Lower lobe of right lung (tissue), 2 donors: Measurements from ENCODE around the gene DOCK8. TPM values are rescaled to one million over a fixed set of nuclear protein-coding genes. Genes with fewer than 3 reads are reported as not detected.
"Not testable (repeated sequence)": the region's sequence is repeated elsewhere in the genome, so short reads cannot be mapped to it uniquely, and the experiment has no call there.

Source experiments
- ATAC-seq, 2 donors: fragments of 200-7000 bp; cut with Tn5 transposase; one replicate each; pipeline ENCODE4 v1.9.1; 2020 to 2022; ENCODE audit warnings: mild to moderate bottlenecking in 2 of 2, moderate library complexity in 2 of 2
- DNase-seq: peaks from one replicate; pipeline ENCODE4 v3.0.0-alpha.2; 2020
- H3K27ac ChIP-seq: fragments of 200-600 bp; one replicate; pipeline ENCODE4 v1.8.0; 2022
- H3K27me3 ChIP-seq: fragments of 200-600 bp; one replicate; pipeline ENCODE4 v1.8.0; 2022; ENCODE audit warnings: low read depth
- H3K36me3 ChIP-seq: fragments of 200-600 bp; one replicate; pipeline ENCODE4 v1.8.0; 2022; ENCODE audit warnings: mild to moderate bottlenecking
- H3K4me1 ChIP-seq: fragments of 200-600 bp; one replicate; pipeline ENCODE4 v1.8.0; 2022
- H3K4me3 ChIP-seq: fragments of 200-600 bp; one replicate; pipeline ENCODE4 v1.8.0; 2022; ENCODE audit warnings: mild to moderate bottlenecking
- H3K9me3 ChIP-seq: fragments of 200-600 bp; one replicate; pipeline ENCODE4 v1.8.0; 2022
- intact Hi-C: fragments of 100-400 bp; cut with DNase I; formaldehyde crosslinking; loops from one replicate; pipeline ENCODE4 v1.11.0; 2022
- long read RNA-seq: library from polyadenylated mRNA; unstranded; transcript quantifications from one replicate; pipeline ENCODE4 v2.0.0, GENCODE V29; 2021
- total RNA-seq: library from RNA; stranded (reverse); fragmentation: NEBNext Ultra II Directional; extraction: Animal tissue kit (Norgen Biotek cat#: 25700); gene quantifications from one replicate; pipeline ENCODE4 v1.2.1, GENCODE V29; 2021
- TF ChIP-seq, protein P1 (sequence below): fragments of 200-600 bp; IDR thresholded peaks from one replicate; pipeline ENCODE4 v1.8.0; 2022; ENCODE audit warnings: antibody characterized with exemption, mild to moderate bottlenecking
- donor health status: DM: no; HTN: yes; CAD: no; lungs with severe emphysema.

Gene DOCK8
- total RNA-seq: 112 TPM
- long read RNA-seq, full-length matches to known transcripts: 10 of 121 reads
- long read RNA-seq, partial matches to known transcripts: 57 of 121 reads
- long read RNA-seq, other reads (novel, unspliced or antisense): 54 of 121 reads

DNA sequence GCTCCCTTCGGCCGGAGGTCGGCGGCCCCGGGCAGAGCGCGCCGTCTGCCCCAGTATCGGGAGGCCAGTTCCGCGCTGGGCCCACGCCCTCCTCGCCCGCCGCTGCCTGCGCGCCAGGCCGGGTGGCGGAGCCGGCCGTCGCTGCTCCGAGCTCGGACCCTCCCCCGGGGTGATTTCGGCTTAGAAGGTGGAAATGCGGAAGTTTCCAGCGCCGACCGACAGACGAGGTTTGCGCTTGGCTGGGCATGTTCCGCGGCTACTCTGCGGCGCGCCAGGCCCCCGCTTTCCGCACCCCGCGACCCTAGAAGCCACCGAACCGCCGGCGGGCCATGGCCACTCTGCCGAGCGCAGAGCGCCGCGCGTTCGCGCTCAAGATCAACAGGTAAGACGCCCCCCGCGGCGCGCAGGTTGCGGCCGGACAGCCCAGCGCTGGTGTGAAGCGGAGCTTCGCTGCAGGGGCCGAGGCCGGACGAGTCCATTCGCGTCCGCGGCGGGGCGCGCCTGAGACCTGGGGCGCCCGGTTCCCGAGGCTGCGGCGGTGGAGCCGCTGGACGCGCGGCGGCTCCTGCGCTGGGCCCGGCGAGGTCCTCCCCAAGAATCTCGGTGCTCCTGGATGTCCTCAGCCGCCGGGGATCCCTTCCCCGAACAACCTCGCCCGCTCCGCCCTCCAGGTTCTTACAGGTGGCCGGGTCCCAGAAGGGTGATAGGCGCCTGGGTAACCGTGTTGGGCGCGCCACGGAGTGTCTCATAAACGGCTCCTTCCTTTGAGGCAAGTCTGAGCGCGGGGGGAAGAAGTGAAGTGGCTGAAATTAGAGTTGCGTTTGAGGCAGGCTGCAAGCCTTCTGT is at the start of gene DOCK8:
Gene DOCK8, plus strand, starts transcription at position 218 of the 846 bp plus-strand sequence. Its CDS starts 112 bp downstream, at position 330.
- ATAC-seq (peak; percentile 96), DNase-seq (peak; percentile 92)
- H3K4me1 ChIP-seq: peaks cover 53% of the 10 kb centered on the region
- TF ChIP-seq, protein P1, sequence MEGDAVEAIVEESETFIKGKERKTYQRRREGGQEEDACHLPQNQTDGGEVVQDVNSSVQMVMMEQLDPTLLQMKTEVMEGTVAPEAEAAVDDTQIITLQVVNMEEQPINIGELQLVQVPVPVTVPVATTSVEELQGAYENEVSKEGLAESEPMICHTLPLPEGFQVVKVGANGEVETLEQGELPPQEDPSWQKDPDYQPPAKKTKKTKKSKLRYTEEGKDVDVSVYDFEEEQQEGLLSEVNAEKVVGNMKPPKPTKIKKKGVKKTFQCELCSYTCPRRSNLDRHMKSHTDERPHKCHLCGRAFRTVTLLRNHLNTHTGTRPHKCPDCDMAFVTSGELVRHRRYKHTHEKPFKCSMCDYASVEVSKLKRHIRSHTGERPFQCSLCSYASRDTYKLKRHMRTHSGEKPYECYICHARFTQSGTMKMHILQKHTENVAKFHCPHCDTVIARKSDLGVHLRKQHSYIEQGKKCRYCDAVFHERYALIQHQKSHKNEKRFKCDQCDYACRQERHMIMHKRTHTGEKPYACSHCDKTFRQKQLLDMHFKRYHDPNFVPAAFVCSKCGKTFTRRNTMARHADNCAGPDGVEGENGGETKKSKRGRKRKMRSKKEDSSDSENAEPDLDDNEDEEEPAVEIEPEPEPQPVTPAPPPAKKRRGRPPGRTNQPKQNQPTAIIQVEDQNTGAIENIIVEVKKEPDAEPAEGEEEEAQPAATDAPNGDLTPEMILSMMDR: peak; percentile 60
- H3K27me3 ChIP-seq: no peaks in the 10 kb centered on the region
- H3K9me3 ChIP-seq: no peaks in the 10 kb centered on the region
- peak within 1 kb of the TSS; percentile 65 for H3K4me3 ChIP-seq
- intact Hi-C loops: no loop called here
- H3K27ac ChIP-seq: peak within 1 kb of the TSS; percentile 92
- H3K36me3 ChIP-seq: no peaks in the 10 kb centered on the region

DNA sequence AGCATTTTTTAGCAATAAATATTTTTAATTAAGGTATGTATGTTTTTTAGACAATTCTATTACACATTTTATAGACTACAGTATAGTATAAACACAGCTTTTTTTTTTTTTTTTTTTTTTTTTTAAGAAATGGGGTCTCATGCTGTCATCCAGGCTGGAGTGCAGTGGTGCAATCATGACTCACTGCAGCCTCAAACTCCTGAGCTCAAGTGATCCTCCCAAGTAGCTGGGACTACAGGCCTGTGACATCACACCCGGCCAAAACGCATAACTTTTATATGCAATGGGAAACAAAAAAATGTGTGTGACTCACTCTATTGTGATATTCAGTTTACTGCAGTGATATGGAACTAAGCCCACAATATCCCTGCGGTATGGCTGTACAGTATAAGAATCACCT is 44.9 kb upstream of the DOCK8 start:
- H3K27me3 ChIP-seq, intact Hi-C loops, ATAC-seq: not testable (repeated sequence)

DNA sequence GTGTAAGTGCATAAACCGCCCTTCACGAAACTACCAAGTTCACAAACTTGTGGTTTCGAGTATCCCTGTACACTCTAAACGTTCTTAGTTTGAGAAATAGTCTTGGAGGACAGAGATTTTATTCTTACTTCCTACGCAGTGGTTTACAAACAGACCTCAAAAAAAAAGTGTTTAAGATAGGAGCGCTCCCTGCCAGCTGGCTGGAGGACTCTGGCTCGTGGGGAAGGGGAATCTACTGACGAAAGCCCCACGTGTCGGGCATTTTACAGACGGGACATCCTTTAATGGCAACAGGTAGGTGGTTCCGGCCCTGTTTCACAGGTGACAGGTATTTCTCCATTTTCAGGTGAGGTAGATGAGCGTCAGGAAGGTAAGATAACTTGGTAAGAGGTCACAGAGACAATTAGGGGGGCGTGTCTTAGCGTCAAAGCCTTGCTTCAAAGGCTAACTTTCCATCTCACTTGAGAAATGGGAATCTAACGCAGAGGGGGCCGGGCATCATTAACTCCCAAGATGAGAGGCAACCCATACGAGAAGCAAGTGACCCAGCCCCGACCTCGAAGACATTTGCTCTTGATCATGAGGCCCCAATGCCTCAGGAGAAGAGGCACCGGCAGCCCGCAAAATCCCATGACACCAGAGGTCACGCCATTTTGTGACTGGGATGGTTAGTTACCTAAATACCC is 36.4 kb upstream of the DOCK8 start:
- DNase-seq, H3K27ac ChIP-seq, intact Hi-C loops, H3K36me3 ChIP-seq, H3K9me3 ChIP-seq, H3K27me3 ChIP-seq, ATAC-seq, H3K4me1 ChIP-seq: not testable (repeated sequence)
- H3K4me3 ChIP-seq: peak overlapping the region; percentile 28

More for the DNA sequence above, 44.9 kb upstream of the DOCK8 start:
- H3K27ac ChIP-seq, H3K9me3 ChIP-seq, H3K4me1 ChIP-seq, H3K36me3 ChIP-seq, H3K4me3 ChIP-seq, DNase-seq: not testable (repeated sequence)

DNA sequence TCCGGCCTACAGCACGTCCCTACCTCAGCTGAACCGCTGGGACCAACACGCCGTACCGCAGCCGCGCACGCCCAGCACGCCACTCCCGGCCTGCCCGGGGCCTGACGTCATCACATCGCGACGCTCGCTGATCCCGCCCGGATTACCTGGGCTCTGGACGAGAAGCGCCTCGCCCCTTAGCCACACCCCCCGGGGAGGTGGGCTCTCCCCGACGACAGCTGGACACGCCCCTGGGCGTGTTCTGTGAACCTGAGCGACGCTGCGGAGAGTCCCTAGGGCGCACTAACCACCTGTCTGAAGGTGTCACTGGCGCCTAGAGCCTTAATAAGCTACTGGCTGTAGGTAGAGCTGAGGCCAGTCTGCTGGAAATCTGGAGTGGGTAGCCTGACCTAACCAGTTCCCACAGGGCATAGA is 35.7 kb upstream of the DOCK8 start, which contains the start of gene ZNG1A:
Gene ZNG1A, minus strand, starts transcription at position 87 of the 414 bp plus-strand sequence. CDS start 87 bp downstream, outside the sequence.
- H3K4me1 ChIP-seq, intact Hi-C loops, ATAC-seq, H3K36me3 ChIP-seq, H3K27ac ChIP-seq, H3K27me3 ChIP-seq, H3K9me3 ChIP-seq, DNase-seq: not testable (repeated sequence)
- H3K4me3 ChIP-seq: peak within 1 kb of the TSS; percentile 36

DNA sequence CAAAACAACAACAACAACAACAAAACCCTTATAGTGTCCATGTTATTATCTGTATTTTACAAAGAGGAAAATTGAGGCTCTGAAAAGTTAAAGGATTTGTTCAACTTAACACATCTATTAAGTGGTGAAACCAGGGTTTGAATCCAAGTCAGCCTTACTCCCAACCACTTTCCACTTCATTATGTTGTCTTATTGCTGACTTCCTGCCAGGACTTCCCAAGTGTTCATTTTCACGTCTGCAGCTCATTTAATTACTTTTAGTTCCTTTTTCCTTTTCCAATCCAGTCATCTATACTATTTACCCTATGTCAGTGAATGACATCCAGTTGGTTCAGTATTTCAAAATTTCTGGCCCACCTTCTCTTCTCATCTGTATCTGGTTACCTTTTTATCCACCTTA is 15.1 kb upstream of the DOCK8 start:
- H3K4me1 ChIP-seq, DNase-seq, H3K9me3 ChIP-seq: not testable (repeated sequence)

DNA sequence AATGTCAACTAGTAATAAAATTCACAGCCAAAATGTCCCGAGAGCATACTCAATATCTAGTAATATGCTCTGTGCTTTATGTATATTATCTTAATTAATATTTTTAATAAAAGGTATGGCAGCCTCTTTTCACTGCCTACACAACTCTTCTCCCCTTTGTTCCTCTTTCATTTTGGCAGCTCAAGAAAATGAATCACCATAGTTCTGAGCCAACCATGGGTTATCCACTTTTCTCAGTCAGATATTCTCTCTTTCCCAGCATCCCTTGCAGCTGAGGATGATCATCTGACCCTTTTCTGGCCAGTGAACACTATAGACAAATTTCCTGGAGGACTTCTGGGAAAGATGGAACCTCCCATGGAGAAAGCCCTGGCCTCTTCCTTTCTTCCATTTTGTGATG is 8.2 kb upstream of the DOCK8 start:
- intact Hi-C loops: no loop called here
- no peaks in the 10 kb centered on the region for H3K36me3 ChIP-seq
- no peak overlapping the region for H3K4me3 ChIP-seq
- no peak for ATAC-seq
- no peaks in the 10 kb centered on the region for H3K27me3 ChIP-seq
- no peak for DNase-seq
- peaks cover 16% of the 10 kb centered on the region for H3K4me1 ChIP-seq
- TF ChIP-seq, protein P1: no peak
- no peak overlapping the region for H3K27ac ChIP-seq
- H3K9me3 ChIP-seq: no peaks in the 10 kb centered on the region

More for the DNA sequence above, 15.1 kb upstream of the DOCK8 start:
- H3K36me3 ChIP-seq, H3K4me3 ChIP-seq, H3K27ac ChIP-seq, ATAC-seq, H3K27me3 ChIP-seq, intact Hi-C loops: not testable (repeated sequence)

DNA sequence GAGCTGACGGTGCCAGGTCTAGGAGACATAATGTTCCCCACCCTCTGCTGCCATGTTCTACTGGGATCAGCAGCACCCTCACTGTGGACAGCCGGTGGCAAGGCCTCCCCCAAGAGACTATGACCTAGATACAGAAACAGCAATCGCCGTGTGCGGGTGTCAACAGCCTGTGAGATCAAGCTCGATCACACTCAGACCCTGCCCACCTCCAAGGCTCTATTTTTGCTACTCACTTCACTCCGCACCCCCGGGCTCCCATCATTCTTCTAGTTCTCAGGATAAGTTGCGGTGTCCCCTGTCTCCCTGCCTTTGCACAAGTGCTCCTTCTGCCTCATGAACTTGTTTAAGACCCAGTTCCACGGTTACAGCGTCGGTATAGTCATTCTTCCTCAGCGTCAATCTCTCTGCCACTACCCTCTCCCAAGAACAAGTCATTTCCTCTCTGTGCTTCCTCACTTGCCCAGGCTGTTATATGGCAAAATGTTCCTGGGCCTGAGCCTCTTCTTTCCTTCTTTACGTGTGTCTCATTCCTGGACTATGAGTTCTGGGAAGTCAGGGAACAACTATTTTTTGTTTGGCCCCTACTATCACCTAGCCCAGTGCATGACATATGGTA is 5.4 kb upstream of the DOCK8 start:
- no peaks in the 10 kb centered on the region for H3K27me3 ChIP-seq
- intact Hi-C loops: no loop called here
- DNase-seq (no peak), ATAC-seq (peak; percentile 30 to 45)
- H3K4me1 ChIP-seq: peaks cover 41% of the 10 kb centered on the region
- no peak overlapping the region for H3K4me3 ChIP-seq
- TF ChIP-seq, protein P1: no peak
- no peak overlapping the region for H3K27ac ChIP-seq
- H3K36me3 ChIP-seq: no peaks in the 10 kb centered on the region
- no peaks in the 10 kb centered on the region for H3K9me3 ChIP-seq
